WTC11 (cell line): Measurements from ENCODE around the gene GPR68. TPM values are rescaled to one million over a fixed set of nuclear protein-coding genes. Genes with fewer than 3 reads are reported as not detected.
"Not testable (repeated sequence)": the region's sequence is repeated elsewhere in the genome, so short reads cannot be mapped to it uniquely, and the experiment has no call there.

Experiments used
- ATAC-seq: fragments of 200-7000 bp; cut with Tn5 transposase; 2 replicates; pipeline ENCODE4 v1.10.0; 2021; ENCODE audit warnings: mild to moderate bottlenecking, moderate library complexity
- CTCF ChIA-PET: fragments of 300-600 bp; sonication (Branson Sonifier 250); formaldehyde crosslinking; loops from one replicate; lab custom pipeline; 2021; ENCODE audit warnings: antibody characterized with exemption; lab: Charles Lee
- POLR2A ChIA-PET: fragments of 350-600 bp; sonication (Branson Sonifier 250); formaldehyde crosslinking; loops from one replicate; lab custom pipeline; 2021; ENCODE audit warnings: antibody characterized with exemption; lab: Charles Lee
- DNase-seq: peaks from one replicate; pipeline ENCODE4 v3.0.0; 2021; ENCODE audit warnings: low spot score
- H3K27ac Mint-ChIP-seq: 2 replicates; pipeline ENCODE4 v1.8.0; 2021; ENCODE audit warnings: mixed read lengths
- H3K27me3 Mint-ChIP-seq: 2 replicates; pipeline ENCODE4 v1.8.0; 2021; ENCODE audit warnings: low read depth, mild to moderate bottlenecking, moderate library complexity, mixed read lengths
- H3K36me3 Mint-ChIP-seq: 2 replicates; pipeline ENCODE4 v1.8.0; 2021; ENCODE audit warnings: mixed read lengths
- H3K4me1 Mint-ChIP-seq: 2 replicates; pipeline ENCODE4 v1.8.0; 2022; ENCODE audit warnings: mixed read lengths
- H3K4me3 Mint-ChIP-seq: 2 replicates; pipeline ENCODE4 v1.8.0; 2021; ENCODE audit warnings: mild to moderate bottlenecking, moderate library complexity, mixed read lengths
- H3K9me3 Mint-ChIP-seq: 2 replicates; pipeline ENCODE4 v1.8.0; 2021; ENCODE audit warnings: mixed read lengths
- AFF4 ChIP-seq: sonication (generic); formaldehyde crosslinking; IDR thresholded peaks from 2 replicates; pipeline ENCODE4 v1.8.1; 2023; ENCODE audit warnings: mild to moderate bottlenecking, missing genetic modification reagents, borderline replicate concordance
- ATF2 ChIP-seq: sonication (generic); formaldehyde crosslinking; IDR thresholded peaks from 2 replicates; pipeline ENCODE4 v1.8.1; 2022; ENCODE audit warnings: low read depth, missing genetic modification reagents, borderline replicate concordance
- ATF3 ChIP-seq: sonication (generic); formaldehyde crosslinking; conservative IDR thresholded peaks from 2 replicates; pipeline ENCODE4 v1.8.1; 2022; ENCODE audit warnings: mild to moderate bottlenecking, missing genetic modification reagents
- CREM ChIP-seq: sonication (generic); formaldehyde crosslinking; IDR thresholded peaks from 2 replicates; pipeline ENCODE4 v1.8.1; 2022; ENCODE audit warnings: mild to moderate bottlenecking, missing genetic modification reagents, moderate library complexity
- E2F1 ChIP-seq: sonication (generic); formaldehyde crosslinking; IDR thresholded peaks from 2 replicates; pipeline ENCODE4 v1.8.0; 2022; ENCODE audit warnings: mild to moderate bottlenecking, missing genetic modification reagents
- ERG ChIP-seq: fragments of 250-450 bp; sonication (Bioruptor Pico); IDR thresholded peaks from 2 replicates; pipeline ENCODE4 v1.8.0; 2021; ENCODE audit warnings: mild to moderate bottlenecking
- FOXP1 ChIP-seq: sonication (generic); formaldehyde crosslinking; IDR thresholded peaks from 2 replicates; pipeline ENCODE4 v1.8.0; 2022; ENCODE audit warnings: missing genetic modification reagents, mild to moderate bottlenecking, moderate library complexity, borderline replicate concordance
- HMGXB4 ChIP-seq: sonication (generic); formaldehyde crosslinking; IDR thresholded peaks from 2 replicates; pipeline ENCODE4 v1.8.1; 2023; ENCODE audit warnings: mild to moderate bottlenecking, moderate library complexity, missing genetic modification reagents
- TEAD4 ChIP-seq: sonication (generic); formaldehyde crosslinking; IDR thresholded peaks from 2 replicates; pipeline ENCODE4 v1.8.0; 2022; ENCODE audit warnings: mild to moderate bottlenecking, missing genetic modification reagents
- ZMAT4 ChIP-seq: fragments of 250-450 bp; sonication (Bioruptor Pico); IDR thresholded peaks from 2 replicates; pipeline ENCODE4 v1.9.0; 2021; ENCODE audit warnings: mild to moderate bottlenecking
- ZNF263 ChIP-seq: sonication (generic); formaldehyde crosslinking; IDR thresholded peaks from 2 replicates; pipeline ENCODE4 v1.8.1; 2022; ENCODE audit warnings: low read depth, mild to moderate bottlenecking, moderate library complexity, missing genetic modification reagents
- ZNF423 ChIP-seq: fragments of 250-450 bp; sonication (Bioruptor Pico); IDR thresholded peaks from 2 replicates; pipeline ENCODE4 v2.1.2; 2022; ENCODE audit warnings: mild to moderate bottlenecking, moderate library complexity
- ZNF425 ChIP-seq: fragments of 250-450 bp; sonication (Bioruptor Pico); conservative IDR thresholded peaks from 2 replicates; pipeline ENCODE4 v1.9.0; 2021; ENCODE audit warnings: mild to moderate bottlenecking
- total RNA-seq: library from RNA; stranded (reverse); gene quantifications from 3 replicates; pipeline ENCODE4 v1.2.3, GENCODE V29; 2021

Gene GPR68
- total RNA-seq, 1 experiment from 2014 or later = 0.28 TPM

- H3K36me3 Mint-ChIP-seq = no peaks in the 10 kb centered on the region
- TF ChIP-seq ZNF425 (CRISPR knock-in tag) = no peak
- TF ChIP-seq ZNF263 (CRISPR knock-in tag) = no peak
- no peak for TF ChIP-seq ERG (CRISPR knock-in tag)
- no peak for TF ChIP-seq E2F1 (CRISPR knock-in tag)
- TF ChIP-seq ATF2 (CRISPR knock-in tag) = no peak
- no peak for TF ChIP-seq AFF4 (CRISPR knock-in tag)
- TF ChIP-seq, all 79 proteins: peak for 0
- ATAC-seq (no peak), DNase-seq (no peak)
- Mint-ChIP-seq H3K27ac (no peak overlapping the region), H3K27me3 (peaks cover 11% of the 10 kb centered on the region), H3K4me1 (peaks cover 11% of the 10 kb centered on the region), H3K4me3 (no peak overlapping the region), H3K9me3 (peaks cover 9% of the 10 kb centered on the region)
- CTCF ChIA-PET = interaction anchor here (1.2 to 4.1 kb wide), 2 partner anchors 40 to 181 kb away, joined by 3 to 19 read pairs; no protein-coding TSS in a partner anchor
- POLR2A ChIA-PET = interaction anchor here (0.6 kb wide), 1 partner anchor 328 kb away, joined by 3 read pairs; no protein-coding TSS in a partner anchor
These were observed 1.7 kb upstream of the GPR68 start for GRCh38 chr14:91246051-91246852.

GRCh38 chr14:91245616-91246015, 1.1 kb upstream of the GPR68 start:
- POLR2A ChIA-PET = not testable (repeated sequence)
- CTCF ChIA-PET = interaction anchor here (0.9 to 4.1 kb wide), 3 partner anchors 41 to 182 kb away, joined by 3 to 19 read pairs (median 3); no protein-coding TSS in a partner anchor
- H3K4me1 Mint-ChIP-seq = peaks cover 11% of the 10 kb centered on the region

GRCh38 chr14:91245029-91245428, 525 bp upstream of the GPR68 start:
- no peaks in the 10 kb centered on the region for H3K36me3 Mint-ChIP-seq
- no peak overlapping the region for H3K27ac Mint-ChIP-seq
- peaks cover 12% of the 10 kb centered on the region for H3K27me3 Mint-ChIP-seq
- peaks cover 6% of the 10 kb centered on the region for H3K4me1 Mint-ChIP-seq
- ATAC-seq = peak; percentile 19; the same call in 1 of the 2 replicates
- ChIA-PET CTCF (interaction anchor here (0.9 to 4.1 kb wide), 5 partner anchors 19 to 110 kb away, joined by 3 to 19 read pairs (median 4); no protein-coding TSS in a partner anchor), POLR2A (interaction anchor here (0.6 kb wide), 1 partner anchor 72 kb away, joined by 4 read pairs; no protein-coding TSS in a partner anchor)
- no peak for DNase-seq
- peaks cover 14% of the 10 kb centered on the region for H3K9me3 Mint-ChIP-seq
- no peak overlapping the region for H3K4me3 Mint-ChIP-seq
- TF ChIP-seq ATF2 (CRISPR knock-in tag) (no peak), HMGXB4 (no peak), ATF3 (CRISPR knock-in tag) (no peak), TEAD4 (CRISPR knock-in tag) (no peak), CREM (no peak), ZMAT4 (no peak), ZNF423 (CRISPR knock-in tag) (no peak), FOXP1 (no peak)

More at GRCh38 chr14:91245616-91246015, 1.1 kb upstream of the GPR68 start:
- H3K9me3 Mint-ChIP-seq = peaks cover 10% of the 10 kb centered on the region
- H3K27me3 Mint-ChIP-seq = peaks cover 12% of the 10 kb centered on the region
- H3K27ac Mint-ChIP-seq, ATAC-seq, H3K36me3 Mint-ChIP-seq, DNase-seq, H3K4me3 Mint-ChIP-seq: not testable (repeated sequence)
